ENCODE results near the gene DCAF8. TPM values are rescaled to one million over a fixed set of nuclear protein-coding genes. Genes with fewer than 3 reads are reported as not detected.
A peak's percentile ranks its signal among the peaks of the same experiment; 100 is the strongest.
"Not testable (repeated sequence)": the region's sequence is repeated elsewhere in the genome, so short reads cannot be mapped to it uniquely, and the experiment has no call there.

Gene DCAF8
- total RNA-seq, 2 donors from 2014 or later, result 72.0 to 86.1 TPM

DNA sequence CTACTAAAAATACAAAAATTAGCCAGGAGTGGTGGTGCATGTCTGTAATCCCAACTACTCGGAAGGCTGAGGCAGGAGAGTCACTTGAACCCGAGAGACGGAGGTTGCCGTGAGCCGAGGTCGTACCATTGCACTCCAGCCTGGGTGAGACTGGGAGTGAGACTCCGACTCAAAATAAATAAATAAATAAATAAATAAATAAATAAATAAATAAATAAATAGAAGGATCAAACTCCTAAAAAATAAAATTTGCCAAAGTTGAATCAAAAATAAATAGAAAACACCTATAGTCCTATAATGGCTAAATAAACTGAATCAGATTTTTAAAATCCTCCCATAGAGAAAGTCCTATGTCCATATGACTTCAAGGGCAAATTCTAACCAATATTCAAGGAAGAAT, 37.8 kb upstream of the DCAF8 start:
- intact Hi-C loops (cut with DNase I), result no loop called here
- no peak for DNase-seq
- TF ChIP-seq, protein P1, sequence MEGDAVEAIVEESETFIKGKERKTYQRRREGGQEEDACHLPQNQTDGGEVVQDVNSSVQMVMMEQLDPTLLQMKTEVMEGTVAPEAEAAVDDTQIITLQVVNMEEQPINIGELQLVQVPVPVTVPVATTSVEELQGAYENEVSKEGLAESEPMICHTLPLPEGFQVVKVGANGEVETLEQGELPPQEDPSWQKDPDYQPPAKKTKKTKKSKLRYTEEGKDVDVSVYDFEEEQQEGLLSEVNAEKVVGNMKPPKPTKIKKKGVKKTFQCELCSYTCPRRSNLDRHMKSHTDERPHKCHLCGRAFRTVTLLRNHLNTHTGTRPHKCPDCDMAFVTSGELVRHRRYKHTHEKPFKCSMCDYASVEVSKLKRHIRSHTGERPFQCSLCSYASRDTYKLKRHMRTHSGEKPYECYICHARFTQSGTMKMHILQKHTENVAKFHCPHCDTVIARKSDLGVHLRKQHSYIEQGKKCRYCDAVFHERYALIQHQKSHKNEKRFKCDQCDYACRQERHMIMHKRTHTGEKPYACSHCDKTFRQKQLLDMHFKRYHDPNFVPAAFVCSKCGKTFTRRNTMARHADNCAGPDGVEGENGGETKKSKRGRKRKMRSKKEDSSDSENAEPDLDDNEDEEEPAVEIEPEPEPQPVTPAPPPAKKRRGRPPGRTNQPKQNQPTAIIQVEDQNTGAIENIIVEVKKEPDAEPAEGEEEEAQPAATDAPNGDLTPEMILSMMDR (IDR thresholded peaks at IDR 0.05), result no peak
- peaks cover 37% of the 10 kb centered on the region for H3K36me3 ChIP-seq
- H3K9me3 ChIP-seq, result no peaks in the 10 kb centered on the region
- H3K9ac ChIP-seq (ENCODE audit: low read depth in 2 of 2, low read length in 2 of 2), result no peak overlapping the region
- H3K4me1 ChIP-seq, result no peaks in the 10 kb centered on the region
- H3K27ac ChIP-seq, result no peak overlapping the region
- H3K27me3 ChIP-seq, result no peaks in the 10 kb centered on the region
- no peak overlapping the region for H3K4me3 ChIP-seq

DNA sequence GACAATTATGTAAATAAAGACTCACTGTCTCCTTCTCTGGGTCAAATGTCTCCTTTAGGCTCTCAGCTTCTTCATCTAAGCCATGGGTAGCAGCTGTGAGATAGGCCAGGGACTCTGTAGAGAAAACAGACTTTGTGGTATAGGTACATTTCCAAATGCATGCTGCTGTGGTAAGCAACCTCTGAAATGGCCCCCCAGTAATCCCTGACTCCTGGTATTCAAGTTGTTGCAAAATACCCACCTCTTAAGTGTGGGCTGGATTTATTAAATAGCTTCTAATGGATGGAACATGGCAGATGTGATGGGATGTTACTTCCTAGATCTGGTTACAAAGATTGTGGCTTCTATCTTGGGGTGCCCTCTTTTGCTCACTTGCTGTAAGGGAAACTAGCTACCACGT, 33.7 kb upstream of the DCAF8 start:
- intact Hi-C loops (cut with DNase I), result no loop called here
- H3K36me3 ChIP-seq, result peaks cover 59% of the 10 kb centered on the region
- TF ChIP-seq, protein P1 (IDR thresholded peaks at IDR 0.05), result no peak
- no peaks in the 10 kb centered on the region for H3K9me3 ChIP-seq
- no peaks in the 10 kb centered on the region for H3K27me3 ChIP-seq
- H3K9ac ChIP-seq (ENCODE audit: low read depth in 2 of 2, low read length in 2 of 2), result no peak overlapping the region
- no peak for DNase-seq
- H3K4me3 ChIP-seq, result no peak overlapping the region
- no peak overlapping the region for H3K27ac ChIP-seq
- H3K4me1 ChIP-seq, result no peaks in the 10 kb centered on the region

DNA sequence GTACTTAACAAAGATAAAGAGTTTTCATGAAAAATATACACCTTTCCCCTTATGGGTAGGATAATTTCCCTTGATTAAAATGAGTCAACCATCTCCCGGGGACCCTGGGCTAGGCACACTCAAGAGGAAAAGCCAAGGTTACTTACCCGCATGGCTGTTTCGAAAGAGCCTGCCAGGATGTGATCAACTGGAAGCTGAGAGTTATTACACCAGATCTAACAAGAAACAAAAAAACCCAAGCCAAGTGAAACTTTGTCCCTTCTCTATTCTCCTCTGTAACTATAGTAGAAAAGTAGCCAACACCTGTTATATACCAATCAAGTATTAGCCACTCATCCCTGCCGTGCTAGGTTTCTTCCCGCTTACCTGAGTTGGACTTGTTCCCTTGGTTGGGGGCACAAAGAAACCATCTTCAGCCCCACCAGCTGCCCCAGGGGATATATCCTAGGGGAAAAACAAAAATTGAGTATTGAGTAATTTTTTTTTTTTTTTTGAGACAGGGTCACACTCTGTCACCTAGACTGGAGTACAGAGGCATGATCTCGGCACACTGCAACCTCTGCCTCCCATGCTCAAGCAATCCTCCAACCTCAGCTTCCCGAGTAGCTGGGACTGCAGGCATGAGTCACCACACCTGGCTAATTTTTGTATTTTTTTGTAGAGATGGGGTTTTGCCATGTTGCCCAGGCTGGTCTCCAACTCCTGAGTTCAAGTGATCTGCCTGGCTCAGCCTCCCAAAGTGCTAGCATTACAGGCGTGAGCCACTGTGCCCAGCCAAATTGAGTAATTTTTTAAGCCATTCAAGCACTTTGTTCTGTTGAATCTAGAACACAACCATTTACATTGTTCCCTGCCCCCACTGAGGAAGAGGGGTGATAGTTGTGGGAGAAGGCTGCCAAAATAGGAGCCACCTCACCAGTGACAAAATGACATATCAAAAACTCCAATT, 30.9 kb upstream of the DCAF8 start:
- no peaks in the 10 kb centered on the region for H3K9me3 ChIP-seq

DNA sequence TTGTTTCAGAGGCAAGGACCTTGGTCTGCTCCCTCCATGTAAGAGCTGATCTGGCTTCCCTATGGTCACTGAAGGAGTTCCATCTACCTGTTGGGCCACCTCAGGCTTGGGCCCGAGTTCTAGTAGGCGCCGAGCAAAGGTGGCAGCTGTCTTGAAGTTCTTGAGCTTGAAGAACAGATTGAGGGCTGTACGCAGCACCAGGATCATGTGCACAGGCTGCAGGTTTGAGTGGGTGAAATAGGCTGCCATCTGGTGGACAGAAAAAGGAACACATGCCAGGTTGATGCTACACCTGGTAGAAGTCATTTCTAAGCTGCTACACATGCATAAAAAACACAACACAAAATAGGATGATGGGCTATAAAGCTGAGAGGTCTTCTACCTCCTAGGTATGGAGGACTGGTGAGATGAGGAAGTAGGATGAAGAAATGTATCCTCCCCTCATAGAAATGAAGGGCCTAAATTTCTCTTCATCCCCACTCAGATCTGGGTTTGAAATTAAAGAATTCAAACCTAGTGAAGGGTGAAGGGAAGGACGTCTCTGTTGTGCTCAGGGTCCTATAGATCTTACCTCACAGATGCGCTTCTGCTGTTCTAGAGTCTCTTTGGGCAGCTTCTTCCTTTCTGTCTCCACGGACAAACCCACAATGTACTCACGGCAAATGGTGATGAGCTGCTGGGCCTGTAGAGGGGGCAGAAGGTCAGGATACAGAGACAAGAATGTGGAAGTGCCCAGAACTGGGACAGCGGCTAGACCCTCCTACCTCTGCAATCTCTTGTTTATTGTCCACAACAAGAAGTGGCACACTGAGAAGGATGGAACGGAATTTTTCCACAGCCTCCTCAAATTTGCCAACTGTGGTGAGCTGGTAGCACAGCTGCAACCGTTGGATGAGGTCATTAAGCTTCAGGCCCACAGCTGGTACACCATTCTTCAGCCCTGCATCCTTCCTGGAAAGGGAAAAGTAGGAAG, 29.2 kb upstream of the DCAF8 start:
- TF ChIP-seq, protein P1 (IDR thresholded peaks at IDR 0.05), result peak; percentile 79
- no peaks in the 10 kb centered on the region for H3K4me1 ChIP-seq
- no peak overlapping the region for H3K9ac ChIP-seq (ENCODE audit: low read depth in 2 of 2, low read length in 2 of 2)
- intact Hi-C loops (cut with DNase I), result loop anchor here (5.0 kb wide), 3 partner anchors 36 to 189 kb away; partner anchors contain the start of gene CASQ1
- H3K27me3 ChIP-seq, result no peaks in the 10 kb centered on the region
- no peak overlapping the region for H3K27ac ChIP-seq
- DNase-seq, result peak; percentile 66
- H3K36me3 ChIP-seq, result peaks cover 53% of the 10 kb centered on the region
- no peak overlapping the region for H3K4me3 ChIP-seq
- no peaks in the 10 kb centered on the region for H3K9me3 ChIP-seq

More for the DNA sequence above, 30.9 kb upstream of the DCAF8 start:
- no peaks in the 10 kb centered on the region for H3K4me1 ChIP-seq
- no peak overlapping the region for H3K27ac ChIP-seq
- no peak for DNase-seq
- intact Hi-C loops (cut with DNase I), result loop anchor here (5.0 kb wide), 3 partner anchors 34 to 191 kb away; partner anchors contain the start of gene CASQ1
- TF ChIP-seq, protein P1 (IDR thresholded peaks at IDR 0.05), result no peak
- no peaks in the 10 kb centered on the region for H3K27me3 ChIP-seq
- no peak overlapping the region for H3K9ac ChIP-seq (ENCODE audit: low read depth in 2 of 2, low read length in 2 of 2)
- H3K4me3 ChIP-seq, result no peak overlapping the region
- H3K36me3 ChIP-seq, result peaks cover 69% of the 10 kb centered on the region

DNA sequence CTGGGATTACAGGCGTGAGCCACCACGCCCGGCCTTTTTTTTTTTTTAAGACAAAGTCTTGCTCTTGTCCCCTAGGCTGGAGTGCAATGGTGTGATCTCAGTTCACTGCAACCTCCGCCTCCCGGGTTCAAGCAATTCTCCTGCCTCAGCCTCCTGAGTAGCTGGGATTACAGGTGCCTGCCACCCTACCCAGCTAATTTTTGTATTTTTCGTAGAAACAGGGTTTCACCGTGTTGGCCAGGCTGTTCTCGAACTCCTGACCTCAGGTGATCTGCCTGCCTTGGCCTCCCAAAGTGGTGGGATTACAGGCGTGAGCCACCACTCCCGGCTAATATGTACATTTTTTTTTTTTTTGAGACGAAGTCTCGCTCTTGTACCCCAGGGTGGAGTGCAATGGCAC, 25.4 kb upstream of the DCAF8 start:
- peaks cover 25% of the 10 kb centered on the region for H3K36me3 ChIP-seq
- intact Hi-C loops (cut with DNase I), result not testable (repeated sequence)

More for the DNA sequence above, 25.4 kb upstream of the DCAF8 start:
- not testable (repeated sequence) for H3K4me1 ChIP-seq; DNase-seq; H3K9me3 ChIP-seq; H3K27me3 ChIP-seq; H3K9ac ChIP-seq (ENCODE audit: low read depth in 2 of 2, low read length in 2 of 2); H3K27ac ChIP-seq; H3K4me3 ChIP-seq
